OCI-LY3 (cell line): Measurements from ENCODE around the gene RNF2.

Experiments used
- H2AFZ ChIP-seq: fragments of 200-600, 300-600 bp; shearing (Covaris generic); 2 replicates; pipeline ENCODE4 v1.6.0; 2014; ENCODE audit warnings: antibody characterized with exemption, low read depth, low read length
- H3K27ac ChIP-seq: fragments of 200-600, 300-600 bp; sonication (generic); 2 replicates; pipeline ENCODE4 v1.5.1; 2014; ENCODE audit warnings: mild to moderate bottlenecking, low read length, moderate library complexity, mixed read lengths
- H3K27me3 ChIP-seq: fragments of 200-600, 300-600 bp; sonication (generic); 2 replicates; pipeline ENCODE4 v1.6.1; 2014; ENCODE audit warnings: low read depth, low read length, mixed read lengths
- H3K36me3 ChIP-seq: fragments of 200-600, 300-600 bp; sonication (generic); replicated peaks from 2 replicates; pipeline ENCODE3; 2014; ENCODE audit warnings: low read depth, low read length, mixed read lengths
- H3K4me1 ChIP-seq: fragments of 300-600, 200-600 bp; sonication (generic); 2 replicates; pipeline ENCODE4 v1.6.1; 2014; ENCODE audit warnings: low read length, mixed read lengths
- H3K4me2 ChIP-seq: fragments of 200-600, 300-600 bp; sonication (generic); 2 replicates; pipeline ENCODE4 v1.6.1; 2014; ENCODE audit warnings: low read length, mixed read lengths
- H3K4me3 ChIP-seq: fragments of 300-600, 200-600 bp; sonication (generic); 2 replicates; pipeline ENCODE4 v1.5.1; 2014; ENCODE audit warnings: antibody characterized with exemption, mild to moderate bottlenecking, low read length, moderate library complexity
- H3K79me2 ChIP-seq: fragments of 300-600, 200-600 bp; shearing (Covaris generic); 2 replicates; pipeline ENCODE4 v1.6.1; 2014; ENCODE audit warnings: mild to moderate bottlenecking, low read length, mixed read lengths
- H3K9ac ChIP-seq: fragments of 300-600, 200-600 bp; shearing (Covaris generic); 2 replicates; pipeline ENCODE4 v1.6.0; 2014; ENCODE audit warnings: mild to moderate bottlenecking, low read length, moderate library complexity
- H3K9me3 ChIP-seq: fragments of 200-600, 300-600 bp; shearing (Covaris generic); 2 replicates; pipeline ENCODE4 v1.6.1; 2014; ENCODE audit warnings: low read length, mixed read lengths; ENCODE audit not compliant: insufficient read depth
- H4K20me1 ChIP-seq: fragments of 200-600, 300-600 bp; sonication (generic); 2 replicates; pipeline ENCODE4 v1.6.1; 2016; ENCODE audit warnings: low read length, mixed read lengths; ENCODE audit not compliant: insufficient read depth
- EZH2phosphoT487 ChIP-seq: fragments of 200-600 bp; shearing (Covaris generic); IDR thresholded peaks from 2 replicates; pipeline ENCODE4 v1.6.1; 2018; ENCODE audit warnings: antibody characterized with exemption, mixed run types, low read depth
- TF ChIP-seq, protein P1 (sequence below): fragments of 200-600, 300-600 bp; sonication (generic); IDR thresholded peaks from 2 replicates; pipeline ENCODE4 v1.5.1; 2014; ENCODE audit warnings: antibody characterized with exemption, low read length, low read depth

Gene RNF2

DNA sequence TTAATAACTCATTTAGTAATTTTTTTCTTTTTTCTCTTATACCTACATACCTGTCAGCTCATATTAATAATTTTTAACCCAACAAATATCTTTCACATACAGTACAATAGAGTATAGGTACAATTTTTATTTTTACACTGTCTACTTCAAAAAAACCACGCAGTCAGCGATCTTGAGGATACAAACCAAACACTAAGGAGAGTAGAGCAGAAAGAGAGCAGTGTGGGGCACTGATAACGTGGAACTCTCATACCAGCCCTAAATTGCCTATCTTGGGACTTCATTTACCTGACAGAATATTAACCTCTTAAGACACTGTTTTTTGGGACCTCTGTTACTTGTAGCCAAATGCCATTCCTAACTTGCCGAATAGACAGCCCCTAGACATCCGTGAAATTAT, 105.9 kb downstream of the RNF2 start:
- no peaks in the 10 kb centered on the region for H3K9me3 ChIP-seq
- no peak overlapping the region for H3K27ac ChIP-seq
- H4K20me1 ChIP-seq = no peaks in the 10 kb centered on the region
- H2AFZ ChIP-seq = no peak overlapping the region
- peaks cover 18% of the 10 kb centered on the region for H3K4me1 ChIP-seq
- peaks cover 26% of the 10 kb centered on the region for H3K36me3 ChIP-seq
- H3K9ac ChIP-seq = no peak overlapping the region
- H3K79me2 ChIP-seq = peaks cover 19% of the 10 kb centered on the region
- no peak for TF ChIP-seq EZH2phosphoT487
- TF ChIP-seq, protein P1, sequence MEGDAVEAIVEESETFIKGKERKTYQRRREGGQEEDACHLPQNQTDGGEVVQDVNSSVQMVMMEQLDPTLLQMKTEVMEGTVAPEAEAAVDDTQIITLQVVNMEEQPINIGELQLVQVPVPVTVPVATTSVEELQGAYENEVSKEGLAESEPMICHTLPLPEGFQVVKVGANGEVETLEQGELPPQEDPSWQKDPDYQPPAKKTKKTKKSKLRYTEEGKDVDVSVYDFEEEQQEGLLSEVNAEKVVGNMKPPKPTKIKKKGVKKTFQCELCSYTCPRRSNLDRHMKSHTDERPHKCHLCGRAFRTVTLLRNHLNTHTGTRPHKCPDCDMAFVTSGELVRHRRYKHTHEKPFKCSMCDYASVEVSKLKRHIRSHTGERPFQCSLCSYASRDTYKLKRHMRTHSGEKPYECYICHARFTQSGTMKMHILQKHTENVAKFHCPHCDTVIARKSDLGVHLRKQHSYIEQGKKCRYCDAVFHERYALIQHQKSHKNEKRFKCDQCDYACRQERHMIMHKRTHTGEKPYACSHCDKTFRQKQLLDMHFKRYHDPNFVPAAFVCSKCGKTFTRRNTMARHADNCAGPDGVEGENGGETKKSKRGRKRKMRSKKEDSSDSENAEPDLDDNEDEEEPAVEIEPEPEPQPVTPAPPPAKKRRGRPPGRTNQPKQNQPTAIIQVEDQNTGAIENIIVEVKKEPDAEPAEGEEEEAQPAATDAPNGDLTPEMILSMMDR = no peak
- H3K27me3 ChIP-seq = no peaks in the 10 kb centered on the region
- no peak overlapping the region for H3K4me2 ChIP-seq
- H3K4me3 ChIP-seq = no peak overlapping the region
